Astrocyte (in vitro differentiated cells and primary cell): ENCODE data around the gene KIRREL3.

Source experiments
- EZH2 ChIP-seq: IDR thresholded peaks from 2 replicates; pipeline ENCODE4 v1.6.1; 2012; ENCODE audit warnings: mild to moderate bottlenecking, low read length, inconsistent platforms; ENCODE audit not compliant: insufficient read depth
- TF ChIP-seq, protein P1 (sequence below): IDR thresholded peaks from 2 replicates; pipeline ENCODE4 v1.5.1; 2011; ENCODE audit warnings: low read depth, mild to moderate bottlenecking, inconsistent platforms, low read length, moderate library complexity; ENCODE audit not compliant: insufficient read depth

DNA sequence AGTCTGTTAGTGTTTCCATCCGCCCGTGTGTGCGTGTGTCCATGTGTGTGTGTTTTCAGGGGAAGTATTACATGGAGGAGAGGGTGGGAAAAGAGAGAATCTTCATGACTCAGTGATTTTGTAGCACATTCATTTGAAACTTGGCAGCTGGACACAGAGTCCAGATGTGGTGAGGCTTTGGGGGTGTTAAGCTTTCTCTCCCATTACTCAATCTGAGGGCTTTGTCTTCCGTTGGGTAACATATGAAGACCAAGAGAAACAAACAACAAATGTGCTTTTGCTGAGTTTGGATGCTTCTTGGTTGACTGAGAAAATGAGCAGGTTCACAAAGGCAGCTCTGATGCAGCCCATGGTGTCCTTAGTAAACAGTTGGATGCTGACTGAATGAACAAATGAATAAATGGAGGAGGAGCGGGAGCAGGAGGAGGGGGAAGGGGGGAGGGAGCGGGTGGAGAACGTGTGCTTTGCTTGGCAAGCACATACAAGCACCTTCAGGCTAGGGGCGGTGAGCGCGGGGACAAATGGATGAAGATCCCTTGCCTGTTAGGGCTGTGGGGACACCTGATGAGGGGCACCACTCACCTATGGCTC lies 540.8 kb downstream of the KIRREL3 start:
- TF ChIP-seq, protein P1, sequence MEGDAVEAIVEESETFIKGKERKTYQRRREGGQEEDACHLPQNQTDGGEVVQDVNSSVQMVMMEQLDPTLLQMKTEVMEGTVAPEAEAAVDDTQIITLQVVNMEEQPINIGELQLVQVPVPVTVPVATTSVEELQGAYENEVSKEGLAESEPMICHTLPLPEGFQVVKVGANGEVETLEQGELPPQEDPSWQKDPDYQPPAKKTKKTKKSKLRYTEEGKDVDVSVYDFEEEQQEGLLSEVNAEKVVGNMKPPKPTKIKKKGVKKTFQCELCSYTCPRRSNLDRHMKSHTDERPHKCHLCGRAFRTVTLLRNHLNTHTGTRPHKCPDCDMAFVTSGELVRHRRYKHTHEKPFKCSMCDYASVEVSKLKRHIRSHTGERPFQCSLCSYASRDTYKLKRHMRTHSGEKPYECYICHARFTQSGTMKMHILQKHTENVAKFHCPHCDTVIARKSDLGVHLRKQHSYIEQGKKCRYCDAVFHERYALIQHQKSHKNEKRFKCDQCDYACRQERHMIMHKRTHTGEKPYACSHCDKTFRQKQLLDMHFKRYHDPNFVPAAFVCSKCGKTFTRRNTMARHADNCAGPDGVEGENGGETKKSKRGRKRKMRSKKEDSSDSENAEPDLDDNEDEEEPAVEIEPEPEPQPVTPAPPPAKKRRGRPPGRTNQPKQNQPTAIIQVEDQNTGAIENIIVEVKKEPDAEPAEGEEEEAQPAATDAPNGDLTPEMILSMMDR, result no peak
- no peak for TF ChIP-seq EZH2
